Measurements from ENCODE around the gene HECTD4. TPM values are rescaled to one million over a fixed set of nuclear protein-coding genes. Genes with fewer than 3 reads are reported as not detected.

HECTD4 gene
- total RNA-seq, 1 experiment from 2014 or later = 51.3 TPM

DNA sequence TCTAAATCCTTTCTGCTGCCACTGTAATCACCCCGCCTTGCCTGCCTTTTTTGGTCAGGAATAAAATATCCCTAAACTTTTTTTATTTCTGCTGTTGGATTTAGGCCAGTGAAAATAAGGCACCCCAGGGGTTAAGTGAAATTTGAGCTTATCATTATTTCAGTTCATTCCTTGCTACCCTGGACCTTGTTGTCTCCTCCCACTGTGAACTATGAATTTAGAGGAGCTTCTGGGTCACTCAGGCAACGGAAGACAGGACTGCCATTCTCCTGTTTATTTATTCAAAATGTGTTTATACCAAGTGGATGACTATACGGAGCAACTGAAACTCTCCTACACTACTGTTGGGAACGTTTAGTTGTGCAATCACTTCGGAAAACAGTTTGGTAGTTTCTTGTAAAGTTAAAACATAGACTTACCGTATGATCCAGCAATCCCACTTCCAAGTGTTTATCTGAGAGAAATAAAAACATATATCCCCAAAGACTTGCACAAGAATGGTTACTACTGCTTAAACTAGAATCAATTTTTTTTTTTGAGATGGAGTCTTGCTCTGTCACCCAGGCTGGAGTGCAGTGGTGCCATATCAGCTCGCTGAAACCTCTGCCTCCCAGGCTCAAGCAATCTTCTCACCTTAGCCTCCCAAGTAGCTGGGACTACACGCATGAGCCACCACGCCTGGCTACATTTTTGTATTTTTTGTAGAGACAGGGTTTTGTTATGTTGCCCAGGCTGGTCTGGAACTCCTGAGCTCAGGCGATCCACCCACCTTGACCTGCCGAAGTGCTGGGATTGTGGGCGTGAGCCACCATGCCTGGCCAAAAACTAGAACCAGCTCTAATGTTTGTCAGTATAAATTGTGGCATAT lies 259.2 kb downstream of the HECTD4 start:
- Histone ChIP-seq H3K4me3 (ENCODE audit: low read depth in 2 of 2, low read length in 2 of 2) (no peak overlapping the region), H3K4me1 (ENCODE audit: control insufficient read depth, insufficient read depth, low read length) (peaks cover 24% of the 10 kb centered on the region), H3K36me3 (ENCODE audit: control insufficient read depth, insufficient read depth, low read length) (no peaks in the 10 kb centered on the region), H3K27ac (ENCODE audit: low read length) (peak overlapping the region; percentile 3; the same call in 1 of the 2 replicates), H3K27me3 (ENCODE audit: control insufficient read depth, insufficient read depth, low read length) (no peaks in the 10 kb centered on the region), H3K9me3 (ENCODE audit: control insufficient read depth, insufficient read depth, low read depth, low read length) (no peaks in the 10 kb centered on the region)
- DNase-seq (ENCODE audit: low read depth, low spot score) = no peak
- TF ChIP-seq POLR2AphosphoS5 (IDR thresholded peaks at IDR 0.05; ENCODE audit: low read depth, low read length) = no peak
- TF ChIP-seq, protein P1, sequence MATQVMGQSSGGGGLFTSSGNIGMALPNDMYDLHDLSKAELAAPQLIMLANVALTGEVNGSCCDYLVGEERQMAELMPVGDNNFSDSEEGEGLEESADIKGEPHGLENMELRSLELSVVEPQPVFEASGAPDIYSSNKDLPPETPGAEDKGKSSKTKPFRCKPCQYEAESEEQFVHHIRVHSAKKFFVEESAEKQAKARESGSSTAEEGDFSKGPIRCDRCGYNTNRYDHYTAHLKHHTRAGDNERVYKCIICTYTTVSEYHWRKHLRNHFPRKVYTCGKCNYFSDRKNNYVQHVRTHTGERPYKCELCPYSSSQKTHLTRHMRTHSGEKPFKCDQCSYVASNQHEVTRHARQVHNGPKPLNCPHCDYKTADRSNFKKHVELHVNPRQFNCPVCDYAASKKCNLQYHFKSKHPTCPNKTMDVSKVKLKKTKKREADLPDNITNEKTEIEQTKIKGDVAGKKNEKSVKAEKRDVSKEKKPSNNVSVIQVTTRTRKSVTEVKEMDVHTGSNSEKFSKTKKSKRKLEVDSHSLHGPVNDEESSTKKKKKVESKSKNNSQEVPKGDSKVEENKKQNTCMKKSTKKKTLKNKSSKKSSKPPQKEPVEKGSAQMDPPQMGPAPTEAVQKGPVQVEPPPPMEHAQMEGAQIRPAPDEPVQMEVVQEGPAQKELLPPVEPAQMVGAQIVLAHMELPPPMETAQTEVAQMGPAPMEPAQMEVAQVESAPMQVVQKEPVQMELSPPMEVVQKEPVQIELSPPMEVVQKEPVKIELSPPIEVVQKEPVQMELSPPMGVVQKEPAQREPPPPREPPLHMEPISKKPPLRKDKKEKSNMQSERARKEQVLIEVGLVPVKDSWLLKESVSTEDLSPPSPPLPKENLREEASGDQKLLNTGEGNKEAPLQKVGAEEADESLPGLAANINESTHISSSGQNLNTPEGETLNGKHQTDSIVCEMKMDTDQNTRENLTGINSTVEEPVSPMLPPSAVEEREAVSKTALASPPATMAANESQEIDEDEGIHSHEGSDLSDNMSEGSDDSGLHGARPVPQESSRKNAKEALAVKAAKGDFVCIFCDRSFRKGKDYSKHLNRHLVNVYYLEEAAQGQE (IDR thresholded peaks at IDR 0.05; ENCODE audit: insufficient read depth in 1 of 2, low read depth in 2 of 2, low read length in 1 of 2) = no peak
- no peak for TF ChIP-seq SIN3A (IDR thresholded peaks at IDR 0.05; ENCODE audit: borderline replicate concordance, insufficient read depth, low read depth, low read length)
- TF ChIP-seq, protein P2, sequence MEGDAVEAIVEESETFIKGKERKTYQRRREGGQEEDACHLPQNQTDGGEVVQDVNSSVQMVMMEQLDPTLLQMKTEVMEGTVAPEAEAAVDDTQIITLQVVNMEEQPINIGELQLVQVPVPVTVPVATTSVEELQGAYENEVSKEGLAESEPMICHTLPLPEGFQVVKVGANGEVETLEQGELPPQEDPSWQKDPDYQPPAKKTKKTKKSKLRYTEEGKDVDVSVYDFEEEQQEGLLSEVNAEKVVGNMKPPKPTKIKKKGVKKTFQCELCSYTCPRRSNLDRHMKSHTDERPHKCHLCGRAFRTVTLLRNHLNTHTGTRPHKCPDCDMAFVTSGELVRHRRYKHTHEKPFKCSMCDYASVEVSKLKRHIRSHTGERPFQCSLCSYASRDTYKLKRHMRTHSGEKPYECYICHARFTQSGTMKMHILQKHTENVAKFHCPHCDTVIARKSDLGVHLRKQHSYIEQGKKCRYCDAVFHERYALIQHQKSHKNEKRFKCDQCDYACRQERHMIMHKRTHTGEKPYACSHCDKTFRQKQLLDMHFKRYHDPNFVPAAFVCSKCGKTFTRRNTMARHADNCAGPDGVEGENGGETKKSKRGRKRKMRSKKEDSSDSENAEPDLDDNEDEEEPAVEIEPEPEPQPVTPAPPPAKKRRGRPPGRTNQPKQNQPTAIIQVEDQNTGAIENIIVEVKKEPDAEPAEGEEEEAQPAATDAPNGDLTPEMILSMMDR (IDR thresholded peaks at IDR 0.05) = no peak
- CTCF ChIA-PET = no interaction called here
- POLR2A ChIA-PET = interaction anchor here (0.8 kb wide), 1 partner anchor 11 kb away, joined by 4 read pairs; no protein-coding TSS in a partner anchor
- no peak for ATAC-seq
- BruUV-seq (replicated peaks) = no TSS peak
- in situ Hi-C loops (cut with HindIII; ENCODE audit: low pct_unique_long_range_greater_than_20kb, low sequenced_read_pairs) (no loop called here), intact Hi-C loops (cut with micrococcal nuclease; ENCODE audit: unreplicated experiment) (no loop called here)

DNA sequence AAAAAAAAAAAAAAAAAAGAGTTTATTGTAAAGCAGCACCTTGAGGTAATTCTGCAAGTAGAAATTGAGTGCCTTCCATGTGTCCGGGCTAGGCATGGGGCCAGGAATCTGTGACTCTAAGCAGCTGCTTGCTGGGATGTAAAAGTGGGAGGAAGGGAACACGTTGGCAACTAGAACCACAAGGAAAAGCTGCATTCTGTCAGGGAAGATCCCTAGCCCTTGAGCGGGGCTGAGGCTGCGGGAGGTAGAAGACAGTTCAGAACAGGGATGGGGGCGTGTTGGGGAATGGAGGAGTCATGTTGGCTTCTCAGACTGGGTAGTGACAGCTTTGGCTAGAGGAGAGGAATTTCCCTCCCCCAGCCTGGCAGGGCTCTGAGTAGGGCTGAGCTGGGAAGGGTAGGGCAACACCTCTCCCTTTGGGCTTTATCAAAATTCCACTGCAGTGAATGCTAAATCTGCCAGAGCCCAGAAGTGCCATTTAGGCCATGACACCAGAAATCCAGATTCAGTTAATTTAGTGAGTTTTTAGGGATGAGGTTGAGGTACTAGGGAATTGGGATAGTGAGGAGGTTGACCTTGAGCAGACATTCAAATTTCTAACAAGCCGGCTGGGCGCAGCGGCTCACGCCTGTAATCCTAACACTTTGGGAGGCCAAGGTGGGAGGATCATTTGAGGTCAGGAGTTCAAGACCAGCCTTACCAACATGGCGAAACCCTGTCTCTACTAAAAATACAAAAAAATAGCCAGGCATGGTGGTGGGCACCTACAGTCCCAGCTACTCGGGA lies 260.3 kb downstream of the HECTD4 start:
- Histone ChIP-seq H3K36me3 (ENCODE audit: control insufficient read depth, insufficient read depth, low read length) (no peaks in the 10 kb centered on the region), H3K4me1 (ENCODE audit: control insufficient read depth, insufficient read depth, low read length) (peaks cover 26% of the 10 kb centered on the region), H3K27ac (ENCODE audit: low read length) (no peak overlapping the region), H3K27me3 (ENCODE audit: control insufficient read depth, insufficient read depth, low read length) (no peaks in the 10 kb centered on the region), H3K4me3 (ENCODE audit: low read depth in 2 of 2, low read length in 2 of 2) (no peak overlapping the region), H3K9me3 (ENCODE audit: control insufficient read depth, insufficient read depth, low read depth, low read length) (no peaks in the 10 kb centered on the region)
- TF ChIP-seq, protein P1 (IDR thresholded peaks at IDR 0.05; ENCODE audit: insufficient read depth in 1 of 2, low read depth in 2 of 2, low read length in 1 of 2) = no peak
- TF ChIP-seq TCF7L2 (IDR thresholded peaks at IDR 0.05; ENCODE audit: low read depth, low read length) (no peak), SIN3A (IDR thresholded peaks at IDR 0.05; ENCODE audit: borderline replicate concordance, insufficient read depth, low read depth, low read length) (no peak), POLR2AphosphoS5 (IDR thresholded peaks at IDR 0.05; ENCODE audit: low read depth, low read length) (no peak)
- TF ChIP-seq, protein P2 (IDR thresholded peaks at IDR 0.05) = no peak
- no peak for ATAC-seq
- intact Hi-C loops (cut with micrococcal nuclease; ENCODE audit: unreplicated experiment) (no loop called here), in situ Hi-C loops (cut with HindIII; ENCODE audit: low pct_unique_long_range_greater_than_20kb, low sequenced_read_pairs) (no loop called here)
- no TSS peak for BruUV-seq (replicated peaks)
- POLR2A ChIA-PET = no interaction called here
- DNase-seq (ENCODE audit: low read depth, low spot score) = no peak
- CTCF ChIA-PET = no interaction called here

Measured in Panc1 (cell line).